H1 (cell line): ENCODE results near the gene ATXN1L. TPM values are rescaled to one million over a fixed set of nuclear protein-coding genes. Genes with fewer than 3 reads are reported as not detected.

Experiments
- CTCF ChIA-PET: fragments of 300-600 bp; sonication (Branson Sonifier 250); formaldehyde crosslinking; loops from one replicate; lab custom pipeline; 2021; ENCODE audit not compliant: partially characterized antibody; lab: Charles Lee
- POLR2A ChIA-PET: fragments of 300-600 bp; sonication (Branson Sonifier 250); formaldehyde crosslinking; loops from one replicate; lab custom pipeline; 2021; ENCODE audit warnings: inconsistent platforms; ENCODE audit not compliant: partially characterized antibody; lab: Charles Lee
- DNase-seq, 2 experiments: peaks; one replicate each; pipeline versions ENCODE4 v3.0.0 to v3.0.0-alpha.2; 2010 to 2022; ENCODE audit warnings: low spot score in 2 of 2, low read depth in 1 of 2, mixed read lengths in 1 of 2
- FAIRE-seq: peaks from 2 replicates; lab custom pipeline; 2011; peaks lifted over from hg19 to GRCh38; lab: Jason Lieb, UNC
- H2AFZ ChIP-seq: 2 replicates; pipeline ENCODE4 v1.8.1; 2012; ENCODE audit warnings: low read length, inconsistent platforms
- H2AK5ac ChIP-seq: 2 replicates; pipeline ENCODE4 v1.6.1; 2013; ENCODE audit warnings: low read depth, low read length
- H2BK120ac ChIP-seq: replicated peaks from 2 replicates; pipeline ENCODE3; 2013; ENCODE audit warnings: low read depth, low read length, inconsistent platforms
- H2BK12ac ChIP-seq: 2 replicates; pipeline ENCODE4 v1.6.1; 2013; ENCODE audit warnings: low read depth, low read length
- H2BK15ac ChIP-seq: 2 replicates; pipeline ENCODE4 v1.6.1; 2013; ENCODE audit warnings: low read length
- H2BK20ac ChIP-seq: 2 replicates; pipeline ENCODE4 v1.6.1; 2013; ENCODE audit warnings: low read length
- H2BK5ac ChIP-seq: 2 replicates; pipeline ENCODE4 v1.6.1; 2013; ENCODE audit warnings: low read depth, low read length
- H3K14ac ChIP-seq: 2 replicates; pipeline ENCODE4 v1.6.1; 2013; ENCODE audit warnings: inconsistent platforms; ENCODE audit not compliant: insufficient read length
- H3K18ac ChIP-seq: 2 replicates; pipeline ENCODE4 v1.6.1; 2013; ENCODE audit warnings: low read length; ENCODE audit errors: extremely low read depth
- H3K23ac ChIP-seq: 2 replicates; pipeline ENCODE4 v1.6.1; 2013; ENCODE audit warnings: inconsistent platforms; ENCODE audit not compliant: insufficient read length
- H3K23me2 ChIP-seq: 2 replicates; pipeline ENCODE4 v1.6.1; 2013; ENCODE audit warnings: low read depth, low read length
- H3K27ac ChIP-seq: 2 replicates; pipeline ENCODE4 v1.6.1; 2011; ENCODE audit warnings: low read depth, low read length, inconsistent platforms
- H3K27me3 ChIP-seq, 4 experiments: replicated peaks in 1 of 4; 1 replicate in 1 of 4; 2 replicates in 3 of 4; pipeline versions ENCODE4 v1.6.1 to v1.8.1; 2011 to 2013; ENCODE audit warnings: low read length in 3 of 4, mild to moderate bottlenecking in 3 of 4, inconsistent platforms in 2 of 4, mixed read lengths in 2 of 4, moderate library complexity in 1 of 4; ENCODE audit not compliant: control insufficient read depth in 3 of 4, insufficient read depth in 3 of 4; ENCODE audit errors: extremely low read depth in 1 of 4
- H3K36me3 ChIP-seq, 4 experiments: 2 replicates each; pipeline versions ENCODE4 v1.6.1 to v1.8.1; 2011 to 2013; ENCODE audit warnings: mild to moderate bottlenecking in 4 of 4, low read length in 3 of 4, moderate library complexity in 2 of 4, control low read depth in 1 of 4, inconsistent platforms in 1 of 4; ENCODE audit not compliant: insufficient read depth in 4 of 4, control insufficient read depth in 2 of 4
- H3K4ac ChIP-seq: replicated peaks from 2 replicates; pipeline ENCODE3; 2013; ENCODE audit warnings: low read length, low read depth, mixed read lengths, inconsistent platforms; ENCODE audit not compliant: insufficient read length
- H3K4me1 ChIP-seq, 4 experiments: replicated peaks in 1 of 4; 1 replicate in 1 of 4; 2 replicates in 3 of 4; pipeline versions ENCODE4 v1.6.1 to v1.8.1; 2011 to 2013; ENCODE audit warnings: low read length in 3 of 4, inconsistent platforms in 2 of 4, mixed read lengths in 1 of 4; ENCODE audit not compliant: insufficient read depth in 4 of 4, control insufficient read depth in 3 of 4
- H3K4me2 ChIP-seq, 2 experiments: 2 replicates each; pipeline versions ENCODE4 v1.6.1 to v1.8.1; 2011 to 2013; ENCODE audit warnings: low read depth in 2 of 2, low read length in 2 of 2, control low read depth in 1 of 2, inconsistent platforms in 1 of 2, mild to moderate bottlenecking in 1 of 2; ENCODE audit not compliant: insufficient read depth in 1 of 2
- H3K4me3 ChIP-seq, 4 experiments: fragments of 200-600, 300-600 bp in 1 of 4; sonication (generic), shearing (Covaris generic), sonication (Bioruptor Twin) in 1 of 4; 2 replicates each; pipeline versions ENCODE4 v1.5.1 to v1.8.1; 2011 to 2016; ENCODE audit warnings: low read length in 4 of 4, low read depth in 3 of 4, control low read depth in 2 of 4, inconsistent platforms in 2 of 4, mild to moderate bottlenecking in 2 of 4, mixed read lengths in 1 of 4, moderate library complexity in 1 of 4; ENCODE audit not compliant: insufficient read depth in 2 of 4; ENCODE audit errors: extremely low read depth in 1 of 4
- H3K56ac ChIP-seq: replicated peaks from 2 replicates; pipeline ENCODE3; 2013; ENCODE audit warnings: low read depth, mild to moderate bottlenecking, mixed read lengths, low read length, inconsistent platforms; ENCODE audit not compliant: insufficient read length
- H3K79me1 ChIP-seq: 2 replicates; pipeline ENCODE4 v1.6.1; 2013; ENCODE audit warnings: low read depth, low read length, control low read depth
- H3K79me2 ChIP-seq, 2 experiments: 2 replicates each; pipeline versions ENCODE4 v1.6.1 to v1.8.1; 2012 to 2013; ENCODE audit warnings: low read length in 2 of 2, mild to moderate bottlenecking in 2 of 2, inconsistent platforms in 1 of 2; ENCODE audit not compliant: insufficient read depth in 2 of 2, control insufficient read depth in 1 of 2
- H3K9ac ChIP-seq, 4 experiments: replicated peaks in 1 of 4; 1 replicate in 1 of 4; 2 replicates in 3 of 4; pipeline versions ENCODE4 v1.6.1 to v1.8.1; 2011 to 2013; ENCODE audit warnings: low read depth in 3 of 4, low read length in 3 of 4, control low read depth in 2 of 4, mild to moderate bottlenecking in 2 of 4, moderate library complexity in 2 of 4, inconsistent platforms in 1 of 4; ENCODE audit errors: extremely low read depth in 1 of 4
- H3K9me3 ChIP-seq, 2 experiments: 2 replicates each; pipeline versions ENCODE4 v1.6.1 to v1.8.1; 2012 to 2013; ENCODE audit warnings: mild to moderate bottlenecking in 2 of 2, moderate library complexity in 2 of 2, control low read depth in 1 of 2, inconsistent platforms in 1 of 2, low read depth in 1 of 2, low read length in 1 of 2, mixed read lengths in 1 of 2; ENCODE audit not compliant: insufficient read depth in 2 of 2
- H4K20me1 ChIP-seq, 2 experiments: replicated peaks in 1 of 2; 2 replicates each; pipeline versions ENCODE3 to v1.8.1; 2011 to 2013; ENCODE audit warnings: inconsistent platforms in 2 of 2, low read length in 2 of 2, mild to moderate bottlenecking in 1 of 2; ENCODE audit not compliant: insufficient read depth in 2 of 2, control insufficient read depth in 1 of 2
- H4K5ac ChIP-seq: 2 replicates; pipeline ENCODE4 v1.6.1; 2013; ENCODE audit warnings: low read length, low read depth, mixed read lengths, inconsistent platforms; ENCODE audit not compliant: insufficient read length
- H4K8ac ChIP-seq: 2 replicates; pipeline ENCODE4 v1.8.0; 2013; ENCODE audit warnings: mild to moderate bottlenecking, moderate library complexity, low read length, inconsistent platforms; ENCODE audit not compliant: insufficient read depth; ENCODE audit errors: extremely low read depth
- H4K91ac ChIP-seq: replicated peaks from 2 replicates; pipeline ENCODE3; 2013; ENCODE audit warnings: low read length, mixed read lengths, inconsistent platforms; ENCODE audit not compliant: insufficient read length
- NRF1 ChIP-seq: IDR thresholded peaks from 2 replicates; pipeline ENCODE4 v1.6.1; 2011; ENCODE audit warnings: mild to moderate bottlenecking, low read depth, low read length, improper control_type of control experiment
- WGBS, 2 experiments: shearing (Covaris generic) in 1 of 2; methylation state at CpG; one replicate each; pipeline versions ENCODE4 v1.1.6 to v1.1.7; 2013 to 2015; ENCODE audit warnings: low lambda C conversion rate in 2 of 2, mixed read lengths in 2 of 2, inconsistent platforms in 1 of 2, low coverage in 1 of 2, missing lambda C conversion rate in 1 of 2; ENCODE audit not compliant: insufficient replicate concordance in 2 of 2, insufficient coverage in 1 of 2, insufficient read length in 1 of 2; ENCODE audit errors: extremely low coverage in 1 of 2, missing lambda C conversion rate in 1 of 2; 5-methylcytosine and 5-hydroxymethylcytosine counted together
- polyA plus RNA-seq, 7 experiments: library from polyadenylated mRNA; depleted of rRNA in 3 of 7; stranded (reverse) in 5 of 7; unstranded in 2 of 7; fragments of >200 nt in 5 of 7; fragments of 200-250 nt in 2 of 7; gene quantifications; 1 replicate in 5 of 7; 2 replicates in 1 of 7; 4 replicates in 1 of 7; pipeline versions ENCODE4 v1.2.1 to v1.2.3, GENCODE V29; 2011 to 2013; ENCODE audit warnings: missing spikeins in 2 of 7, mixed read lengths in 2 of 7
- total RNA-seq: library from RNA; stranded (reverse); fragmentation: NEBNext Ultra II Directional; extraction: Animal tissue kit (Norgen Biotek cat#: 25700); gene quantifications from 2 replicates; pipeline ENCODE4 v1.2.1, GENCODE V29; 2021

The ATXN1L gene
- total and polyA plus RNA-seq, 2 of the 8 experiments (the other 6 are each of a cell fraction or from before 2014, with no cell fraction given) = 12.1 to 23.8 TPM

DNA sequence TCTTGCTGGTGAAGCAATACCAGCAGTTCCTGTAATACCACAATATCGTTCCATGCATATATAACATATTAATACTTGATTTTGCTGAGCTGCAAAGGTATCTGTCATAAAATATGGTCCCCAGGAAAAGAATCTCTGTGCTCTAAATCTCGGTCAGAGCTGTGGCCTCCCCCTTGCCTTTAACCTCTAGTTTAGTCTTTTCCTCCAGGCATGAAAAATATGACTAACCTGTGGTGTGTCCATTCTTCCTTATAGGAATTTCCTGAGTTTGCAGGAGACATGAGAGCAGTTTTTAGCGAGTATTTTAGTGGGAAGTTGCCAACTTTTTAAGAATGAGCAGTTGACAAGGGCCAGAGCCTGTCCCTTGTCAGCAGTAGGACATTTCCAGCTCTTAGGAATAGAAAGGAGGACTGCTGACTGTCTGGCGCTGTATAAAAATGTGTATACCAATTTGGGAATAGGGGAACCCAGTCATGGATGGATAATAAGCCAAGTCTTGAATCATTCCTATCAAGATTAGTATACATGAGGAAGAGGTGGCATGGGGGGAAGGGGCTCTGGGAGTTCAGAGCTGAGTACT, 8.7 kb downstream of the ATXN1L start:
- FAIRE-seq = no peak
- TF ChIP-seq NRF1 = no peak

More for the DNA sequence above, 8.7 kb downstream of the ATXN1L start:
- Histone ChIP-seq H2BK20ac (no peak overlapping the region), H3K4ac (no peak overlapping the region), H2AFZ (no peak overlapping the region), H3K79me2 (no peaks in the 10 kb centered on the region), H3K23me2 (no peaks in the 10 kb centered on the region), H3K79me1 (no peaks in the 10 kb centered on the region; the same call in 1 of the 2 replicates), H2BK15ac (no peak overlapping the region), H3K18ac (no peak overlapping the region), H2AK5ac (no peak overlapping the region), H3K36me3 (peaks cover 11 to 34% (median 18%) of the 10 kb centered on the region in 4 experiments; a peak in 7 of 8 replicates), H4K5ac (no peak overlapping the region), H3K9me3 (no peaks in the 10 kb centered on the region), H3K27ac (no peak overlapping the region), H3K4me1 (no peaks in the 10 kb centered on the region), H4K8ac (no peak overlapping the region), H2BK120ac (no peak overlapping the region), H2BK5ac (no peak overlapping the region), H4K20me1 (peaks cover 3 to 18% of the 10 kb centered on the region in 2 experiments), H3K14ac (no peak overlapping the region), H2BK12ac (no peak overlapping the region), H3K27me3 (no peaks in the 10 kb centered on the region), H3K4me3 (no peak overlapping the region), H3K4me2 (no peak overlapping the region), H4K91ac (no peak overlapping the region), H3K56ac (no peak overlapping the region), H3K23ac (no peak overlapping the region), H3K9ac (no peak overlapping the region)
- DNase-seq = no peak
- ChIA-PET POLR2A (interaction anchor here (0.9 to 1.7 kb wide), 3 partner anchors 9 to 36 kb away, joined by 3 to 6 read pairs (median 4); no protein-coding TSS in a partner anchor), CTCF (interaction anchor here (5.9 kb wide), 1 partner anchor 28 kb away, joined by 32 read pairs; no protein-coding TSS in a partner anchor)
- WGBS, 2 experiments = 81% methylated on average over 4 of the region's 4 CpGs; no CpG with 5 or more reads in 1 of the 2 experiments
